HL-60 (cell line): ENCODE results near the gene SAG.

Experiments
- DNase-seq, 2 experiments: peaks; one replicate each; pipeline ENCODE4 v3.0.0-alpha.2; 2010 to 2020; ENCODE audit warnings: low read depth in 1 of 2, low spot score in 1 of 2
- H3K27ac ChIP-seq: fragments of 250-450 bp; sonication (Bioruptor Pico); replicated peaks from 2 replicates; pipeline ENCODE4 v1.5.1; 2020; ENCODE audit warnings: mild to moderate bottlenecking, moderate library complexity
- H3K27me3 ChIP-seq: fragments of 250-450 bp; sonication (Bioruptor Pico); 2 replicates; pipeline ENCODE4 v1.5.1; 2021; ENCODE audit warnings: mild to moderate bottlenecking, moderate library complexity; ENCODE audit not compliant: insufficient read depth, poor library complexity, severe bottlenecking
- H3K4me3 ChIP-seq: replicated peaks from 2 replicates; pipeline ENCODE4 v1.5.1; 2011; ENCODE audit warnings: mild to moderate bottlenecking, control low read depth, low read length; ENCODE audit not compliant: insufficient read depth
- CTCF ChIP-seq: IDR thresholded peaks from one replicate; pipeline ENCODE4 v1.5.1; 2011; ENCODE audit warnings: low read length, control low read depth, inconsistent platforms; ENCODE audit not compliant: insufficient read depth
- GABPA ChIP-seq: IDR thresholded peaks from 2 replicates; pipeline ENCODE4 v1.6.1; 2012; ENCODE audit warnings: low read depth
- POLR2AphosphoS5 ChIP-seq: IDR thresholded peaks from 2 replicates; pipeline ENCODE4 v1.6.1; 2012; ENCODE audit warnings: low read depth
- SPI1 ChIP-seq: IDR thresholded peaks from 2 replicates; pipeline ENCODE4 v1.6.1; 2012; ENCODE audit warnings: low read depth, mild to moderate bottlenecking, borderline replicate concordance
- TF ChIP-seq, protein P1 (sequence below): IDR thresholded peaks from 2 replicates; pipeline ENCODE4 v1.6.1; 2012; ENCODE audit warnings: low read depth; ENCODE audit not compliant: insufficient replicate concordance

SAG gene

GRCh38 chr2:233379441-233379840, 71.8 kb downstream of the SAG start:
- Histone ChIP-seq H3K4me3 (no peak overlapping the region), H3K27ac (no peak overlapping the region), H3K27me3 (no peaks in the 10 kb centered on the region)
- no peak for DNase-seq
- TF ChIP-seq, protein P1, sequence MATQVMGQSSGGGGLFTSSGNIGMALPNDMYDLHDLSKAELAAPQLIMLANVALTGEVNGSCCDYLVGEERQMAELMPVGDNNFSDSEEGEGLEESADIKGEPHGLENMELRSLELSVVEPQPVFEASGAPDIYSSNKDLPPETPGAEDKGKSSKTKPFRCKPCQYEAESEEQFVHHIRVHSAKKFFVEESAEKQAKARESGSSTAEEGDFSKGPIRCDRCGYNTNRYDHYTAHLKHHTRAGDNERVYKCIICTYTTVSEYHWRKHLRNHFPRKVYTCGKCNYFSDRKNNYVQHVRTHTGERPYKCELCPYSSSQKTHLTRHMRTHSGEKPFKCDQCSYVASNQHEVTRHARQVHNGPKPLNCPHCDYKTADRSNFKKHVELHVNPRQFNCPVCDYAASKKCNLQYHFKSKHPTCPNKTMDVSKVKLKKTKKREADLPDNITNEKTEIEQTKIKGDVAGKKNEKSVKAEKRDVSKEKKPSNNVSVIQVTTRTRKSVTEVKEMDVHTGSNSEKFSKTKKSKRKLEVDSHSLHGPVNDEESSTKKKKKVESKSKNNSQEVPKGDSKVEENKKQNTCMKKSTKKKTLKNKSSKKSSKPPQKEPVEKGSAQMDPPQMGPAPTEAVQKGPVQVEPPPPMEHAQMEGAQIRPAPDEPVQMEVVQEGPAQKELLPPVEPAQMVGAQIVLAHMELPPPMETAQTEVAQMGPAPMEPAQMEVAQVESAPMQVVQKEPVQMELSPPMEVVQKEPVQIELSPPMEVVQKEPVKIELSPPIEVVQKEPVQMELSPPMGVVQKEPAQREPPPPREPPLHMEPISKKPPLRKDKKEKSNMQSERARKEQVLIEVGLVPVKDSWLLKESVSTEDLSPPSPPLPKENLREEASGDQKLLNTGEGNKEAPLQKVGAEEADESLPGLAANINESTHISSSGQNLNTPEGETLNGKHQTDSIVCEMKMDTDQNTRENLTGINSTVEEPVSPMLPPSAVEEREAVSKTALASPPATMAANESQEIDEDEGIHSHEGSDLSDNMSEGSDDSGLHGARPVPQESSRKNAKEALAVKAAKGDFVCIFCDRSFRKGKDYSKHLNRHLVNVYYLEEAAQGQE, result no peak
- TF ChIP-seq CTCF (no peak), SPI1 (no peak), POLR2AphosphoS5 (no peak), GABPA (no peak)

GRCh38 chr2:233380132-233380895, 72.7 kb downstream of the SAG start:
- no peak overlapping the region for H3K27ac ChIP-seq
- TF ChIP-seq, protein P1, result no peak
- TF ChIP-seq GABPA, result no peak
- no peak for TF ChIP-seq CTCF
- no peak for TF ChIP-seq POLR2AphosphoS5
- no peak for TF ChIP-seq SPI1
- DNase-seq, result no peak
- H3K4me3 ChIP-seq, result no peak overlapping the region
- H3K27me3 ChIP-seq, result no peaks in the 10 kb centered on the region

DNA sequence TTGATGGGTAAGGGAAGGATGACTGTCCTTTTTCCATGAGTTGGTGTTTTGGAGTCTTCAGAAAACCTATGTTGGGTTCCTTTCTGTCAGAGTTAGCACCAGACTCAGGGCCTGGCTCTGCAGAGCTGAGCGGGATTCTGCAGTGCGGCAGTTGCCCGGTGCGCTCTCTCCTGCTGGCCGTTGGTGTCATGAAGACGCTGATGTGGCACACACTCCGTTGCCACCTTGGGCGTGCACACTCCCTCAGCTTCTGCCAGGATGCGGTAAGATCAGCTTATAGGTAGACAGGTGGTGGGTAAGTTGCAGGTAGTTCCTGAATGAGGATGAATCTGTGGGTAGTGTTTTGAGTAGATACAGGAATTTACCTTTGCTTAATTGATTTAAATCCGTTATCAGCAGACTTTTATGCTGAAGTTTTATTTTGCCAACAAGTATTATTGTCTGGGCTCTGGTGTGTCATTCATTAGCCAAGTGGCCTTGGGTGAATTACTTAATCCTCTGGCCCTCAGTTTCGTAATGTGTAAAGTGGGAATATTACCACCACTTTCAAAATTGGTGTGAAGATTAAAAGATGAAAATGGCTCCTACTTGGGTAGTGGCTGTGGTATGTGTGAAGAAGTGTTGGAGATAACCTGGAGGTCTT, 73.5 kb downstream of the SAG start:
- no peak for DNase-seq
- Histone ChIP-seq H3K27me3 (no peaks in the 10 kb centered on the region), H3K4me3 (no peak overlapping the region), H3K27ac (no peak overlapping the region)
- TF ChIP-seq SPI1 (no peak), GABPA (no peak), CTCF (no peak), POLR2AphosphoS5 (no peak)
- TF ChIP-seq, protein P1, result no peak
